Activated CD8-positive, alpha-beta T cell treated with anti-CD3 and anti-CD28 coated beads, Interleukin-2, amount 10 ng/mL, durations not matched to agents 7 days and 5 days (primary cell): ENCODE measurements around the gene CABYR. TPM values are rescaled to one million over a fixed set of nuclear protein-coding genes. Genes with fewer than 3 reads are reported as not detected.

Experiments
- ATAC-seq: fragments of 150-1000 bp; cut with Tn5 transposase; one replicate; pipeline ENCODE4 v1.10.0; 2021; ENCODE audit warnings: moderate library complexity
- CTCF ChIA-PET: fragments of 350-600 bp; sonication (Branson Sonifier 250); formaldehyde crosslinking; loops from one replicate; lab custom pipeline; 2021; ENCODE audit warnings: antibody characterized with exemption; lab: Charles Lee
- POLR2A ChIA-PET: fragments of 350-600 bp; sonication (Branson Sonifier 250); formaldehyde crosslinking; loops from one replicate; lab custom pipeline; 2021; ENCODE audit warnings: antibody characterized with exemption; lab: Charles Lee
- DNase-seq: peaks from one replicate; pipeline ENCODE4 v3.0.0-alpha.2; 2020
- H3K27ac Mint-ChIP-seq: one replicate; pipeline ENCODE4 v1.8.0; 2021; ENCODE audit warnings: mild to moderate bottlenecking, mixed read lengths
- H3K27me3 Mint-ChIP-seq: one replicate; pipeline ENCODE4 v1.8.0; 2021; ENCODE audit warnings: low read depth, mixed read lengths
- H3K36me3 Mint-ChIP-seq: one replicate; pipeline ENCODE4 v1.8.0; 2021; ENCODE audit warnings: low read depth, mixed read lengths
- H3K4me1 Mint-ChIP-seq: one replicate; pipeline ENCODE4 v1.8.0; 2021; ENCODE audit warnings: low read depth, mixed read lengths
- H3K4me3 Mint-ChIP-seq: one replicate; pipeline ENCODE4 v1.8.0; 2021; ENCODE audit warnings: mild to moderate bottlenecking, mixed read lengths
- H3K9me3 Mint-ChIP-seq: one replicate; pipeline ENCODE4 v1.8.0; 2022; ENCODE audit warnings: mixed read lengths; ENCODE audit not compliant: insufficient read depth
- total RNA-seq, 2 experiments: library from RNA; stranded (reverse); gene quantifications; one replicate each; pipeline ENCODE4 v1.2.3, GENCODE V29; 2021

CABYR gene, protein sequence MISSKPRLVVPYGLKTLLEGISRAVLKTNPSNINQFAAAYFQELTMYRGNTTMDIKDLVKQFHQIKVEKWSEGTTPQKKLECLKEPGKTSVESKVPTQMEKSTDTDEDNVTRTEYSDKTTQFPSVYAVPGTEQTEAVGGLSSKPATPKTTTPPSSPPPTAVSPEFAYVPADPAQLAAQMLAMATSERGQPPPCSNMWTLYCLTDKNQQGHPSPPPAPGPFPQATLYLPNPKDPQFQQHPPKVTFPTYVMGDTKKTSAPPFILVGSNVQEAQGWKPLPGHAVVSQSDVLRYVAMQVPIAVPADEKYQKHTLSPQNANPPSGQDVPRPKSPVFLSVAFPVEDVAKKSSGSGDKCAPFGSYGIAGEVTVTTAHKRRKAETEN
- total RNA-seq = 1 to 10 TPM in 1 of 2 experiments, under 1 TPM in 1; 0.97 to 1.1 TPM

- Mint-ChIP-seq H3K4me1 (peaks cover 26% of the 10 kb centered on the region), H3K27ac (peak within 1 kb of the TSS; percentile 52), H3K4me3 (peak within 1 kb of the TSS; percentile 80), H3K9me3 (no peaks in the 10 kb centered on the region), H3K36me3 (peaks cover 21% of the 10 kb centered on the region), H3K27me3 (peaks cover 15% of the 10 kb centered on the region)
- CTCF ChIA-PET = interaction anchor here (1.0 to 1.3 kb wide), 4 partner anchors 9 to 350 kb away, joined by 3 to 4 read pairs (median 3); no protein-coding TSS in a partner anchor
- POLR2A ChIA-PET = interaction anchor here (0.6 to 1.0 kb wide), 2 partner anchors 11 to 27 kb away, joined by 3 to 4 read pairs; no protein-coding TSS in a partner anchor
- peak; percentile 91 for ATAC-seq
- DNase-seq = peak; percentile 69
Observed at GRCh38 chr18:24138789-24139616, at the start of gene CABYR. TSS of gene CABYR (plus strand) at chr18:24139062. CDS start at chr18:24143115, 4,053 bp downstream.

- POLR2A ChIA-PET = interaction anchor here (0.5 kb wide), 1 partner anchor 1962 kb away, joined by 4 read pairs; no protein-coding TSS in a partner anchor
- Mint-ChIP-seq H3K4me3 (no peak overlapping the region), H3K9me3 (no peaks in the 10 kb centered on the region), H3K36me3 (peaks cover 58% of the 10 kb centered on the region), H3K4me1 (peaks cover 4% of the 10 kb centered on the region), H3K27ac (no peak overlapping the region), H3K27me3 (no peaks in the 10 kb centered on the region)
- DNase-seq (no peak), ATAC-seq (no peak)
- CTCF ChIA-PET = no interaction called here
Observed at GRCh38 chr18:24089076-24089475, 49.8 kb upstream of the CABYR start.

DNA sequence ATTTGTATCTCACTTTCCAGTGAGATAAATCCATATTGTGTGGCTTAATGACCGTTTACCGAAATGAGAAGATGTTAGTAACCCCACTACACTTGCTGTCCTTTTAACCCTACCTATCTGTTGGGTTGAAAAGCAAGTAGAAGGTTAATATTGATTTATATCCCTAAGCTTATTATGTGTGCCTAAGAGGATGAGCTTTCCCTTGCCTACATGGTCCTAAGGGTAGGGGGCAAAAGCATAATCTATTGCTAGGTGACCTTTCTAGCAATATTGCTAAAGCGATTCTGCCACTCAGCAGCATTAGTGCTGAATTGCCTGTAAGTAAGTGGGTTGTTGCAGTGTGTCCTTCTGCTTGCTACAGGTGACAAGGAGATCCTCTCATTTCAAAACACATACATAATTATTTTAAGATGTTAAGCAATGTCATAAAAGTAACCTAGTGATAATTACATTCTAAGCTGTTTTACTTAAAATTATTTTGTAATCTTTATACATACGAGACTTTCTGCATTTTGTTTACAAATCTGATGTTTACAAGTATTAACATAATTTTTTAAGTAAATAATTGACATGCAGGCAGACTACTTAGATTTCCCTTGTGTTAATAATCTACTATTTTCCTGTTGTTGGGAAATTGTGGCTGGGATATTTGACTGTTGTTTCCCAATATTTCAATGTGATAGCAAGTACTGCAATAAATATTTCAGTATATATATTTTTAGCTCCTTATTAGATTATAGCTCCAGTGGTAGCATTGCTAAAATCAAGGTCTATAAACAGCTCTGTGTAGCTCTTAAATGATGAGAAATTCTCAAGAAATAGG, 49.1 kb upstream of the CABYR start:
- POLR2A ChIA-PET = interaction anchor here (0.5 kb wide), 1 partner anchor 1963 kb away, joined by 4 read pairs; no protein-coding TSS in a partner anchor
- Mint-ChIP-seq H3K4me1 (peaks cover 11% of the 10 kb centered on the region), H3K27me3 (no peaks in the 10 kb centered on the region), H3K27ac (no peak overlapping the region), H3K4me3 (no peak overlapping the region), H3K36me3 (peaks cover 61% of the 10 kb centered on the region), H3K9me3 (no peaks in the 10 kb centered on the region)
- DNase-seq (no peak), ATAC-seq (no peak)
- CTCF ChIA-PET = interaction anchor here (1.2 kb wide), 2 partner anchors 9 to 469 kb away, joined by 3 to 5 read pairs; no protein-coding TSS in a partner anchor

DNA sequence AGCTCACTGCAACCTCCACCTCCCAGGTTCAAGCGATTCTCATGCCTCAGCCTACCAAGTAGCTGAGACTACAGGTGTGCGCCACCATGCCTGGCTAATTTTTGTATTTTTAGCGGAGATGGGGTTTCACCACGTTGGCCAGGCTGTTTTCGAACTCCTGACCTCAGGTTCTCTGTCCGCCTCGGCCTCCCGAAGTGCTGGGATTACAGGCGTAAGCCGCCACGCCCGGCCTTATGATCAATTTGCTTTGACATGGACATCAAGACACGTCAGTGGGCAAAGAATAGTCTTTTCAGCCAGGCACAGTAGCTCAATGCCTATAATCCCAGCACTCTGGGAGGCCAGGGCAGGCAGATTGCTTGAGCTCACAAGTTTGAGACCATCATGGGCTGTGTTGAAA, 48.0 kb upstream of the CABYR start:
- ChIA-PET CTCF (interaction anchor here (1.2 kb wide), 1 partner anchor 10 kb away, joined by 5 read pairs; no protein-coding TSS in a partner anchor), POLR2A (no interaction called here)
- no peak overlapping the region for H3K4me3 Mint-ChIP-seq
- H3K4me1 Mint-ChIP-seq = peaks cover 16% of the 10 kb centered on the region
- DNase-seq (no peak), ATAC-seq (no peak)
- no peak overlapping the region for H3K27ac Mint-ChIP-seq
- no peaks in the 10 kb centered on the region for H3K27me3 Mint-ChIP-seq
- no peaks in the 10 kb centered on the region for H3K9me3 Mint-ChIP-seq
- H3K36me3 Mint-ChIP-seq = peaks cover 59% of the 10 kb centered on the region

DNA sequence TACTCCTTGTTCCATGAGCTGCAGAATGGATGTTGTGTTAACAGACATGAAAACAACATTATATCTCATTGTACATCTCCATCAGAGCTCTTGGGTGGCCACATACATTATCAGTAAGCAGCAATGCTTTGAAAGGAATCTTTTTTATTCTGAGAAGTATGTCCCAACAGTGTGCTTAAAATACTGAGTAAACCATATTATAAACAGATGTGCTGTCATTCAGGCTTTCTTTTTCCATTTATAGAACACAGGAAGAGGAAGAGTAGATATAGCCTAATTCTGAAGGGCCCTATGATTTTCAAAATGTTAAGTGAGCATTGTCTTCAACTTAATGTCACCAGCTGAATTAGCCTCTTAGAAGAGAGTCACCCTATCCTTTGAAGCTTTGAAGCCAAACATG, 44.3 kb upstream of the CABYR start:
- Mint-ChIP-seq H3K27ac (no peak overlapping the region), H3K27me3 (no peaks in the 10 kb centered on the region), H3K36me3 (peaks cover 56% of the 10 kb centered on the region), H3K4me3 (no peak overlapping the region), H3K9me3 (no peaks in the 10 kb centered on the region), H3K4me1 (peaks cover 16% of the 10 kb centered on the region)
- no peak for ATAC-seq
- ChIA-PET POLR2A (no interaction called here), CTCF (interaction anchor here (1.0 to 1.1 kb wide), 2 partner anchors 13 to 18 kb away, joined by 3 to 8 read pairs; no protein-coding TSS in a partner anchor)
- DNase-seq = no peak

DNA sequence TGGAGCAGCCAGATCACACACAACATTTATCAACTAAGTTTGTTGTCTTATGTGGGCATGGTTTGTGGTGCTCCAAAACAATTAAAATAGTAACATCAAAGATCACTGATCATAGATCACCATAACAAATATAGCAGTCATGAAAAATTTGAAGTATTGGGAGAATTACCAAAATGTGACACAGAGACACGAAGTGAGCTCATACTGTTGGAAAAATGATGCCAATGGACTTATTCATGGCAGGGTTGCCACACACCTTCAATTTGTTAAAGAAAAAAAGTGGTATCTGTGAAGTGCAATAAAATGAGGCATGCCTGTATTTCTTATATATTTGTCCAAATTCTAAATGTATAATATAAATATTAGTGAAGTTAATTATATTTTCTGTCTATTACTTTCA, 42.9 kb upstream of the CABYR start:
- CTCF ChIA-PET = no interaction called here
- H3K9me3 Mint-ChIP-seq = no peaks in the 10 kb centered on the region
- H3K36me3 Mint-ChIP-seq = peaks cover 58% of the 10 kb centered on the region
- DNase-seq (no peak), ATAC-seq (no peak)
- H3K27me3 Mint-ChIP-seq = no peaks in the 10 kb centered on the region
- POLR2A ChIA-PET = no interaction called here
- H3K27ac Mint-ChIP-seq = no peak overlapping the region
- H3K4me1 Mint-ChIP-seq = peaks cover 16% of the 10 kb centered on the region
- no peak overlapping the region for H3K4me3 Mint-ChIP-seq

GRCh38 chr18:24103320-24104021, 35.4 kb upstream of the CABYR start:
- CTCF ChIA-PET = no interaction called here
- H3K27ac Mint-ChIP-seq = no peak overlapping the region
- no peaks in the 10 kb centered on the region for H3K27me3 Mint-ChIP-seq
- H3K4me3 Mint-ChIP-seq = no peak overlapping the region
- POLR2A ChIA-PET = no interaction called here
- no peak for DNase-seq
- no peak for ATAC-seq
- no peaks in the 10 kb centered on the region for H3K4me1 Mint-ChIP-seq
- H3K36me3 Mint-ChIP-seq = peaks cover 52% of the 10 kb centered on the region
- H3K9me3 Mint-ChIP-seq = no peaks in the 10 kb centered on the region

GRCh38 chr18:24104486-24104885, 34.4 kb upstream of the CABYR start:
- no peak for DNase-seq
- Mint-ChIP-seq H3K27ac (no peak overlapping the region), H3K36me3 (peaks cover 51% of the 10 kb centered on the region), H3K9me3 (no peaks in the 10 kb centered on the region), H3K4me3 (no peak overlapping the region), H3K4me1 (no peaks in the 10 kb centered on the region), H3K27me3 (no peaks in the 10 kb centered on the region)
- POLR2A ChIA-PET = interaction anchor here (1.0 kb wide), 1 partner anchor 49 kb away, joined by 3 read pairs; no protein-coding TSS in a partner anchor
- CTCF ChIA-PET = interaction anchor here (1.6 kb wide), 1 partner anchor 11 kb away, joined by 3 read pairs; no protein-coding TSS in a partner anchor
- no peak for ATAC-seq

DNA sequence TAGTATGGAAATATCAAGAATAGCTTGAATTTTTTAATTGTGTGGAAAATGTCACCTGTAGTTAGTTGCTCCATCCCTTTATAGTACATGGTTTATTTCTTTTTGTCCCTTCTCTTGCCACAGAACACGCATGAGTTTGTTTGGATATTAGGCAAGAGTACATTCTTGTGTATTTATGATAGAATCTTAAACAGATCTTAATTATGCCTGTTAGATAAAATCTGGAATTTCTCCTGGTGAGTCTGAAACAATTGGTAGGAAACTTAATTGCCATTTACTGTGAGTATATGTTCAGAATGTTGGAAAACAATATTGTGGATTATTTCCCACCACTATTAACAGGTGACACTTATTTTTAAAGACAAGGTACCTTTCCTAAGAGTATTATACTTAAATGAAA, 30.2 kb upstream of the CABYR start:
- ChIA-PET POLR2A (no interaction called here), CTCF (no interaction called here)
- peaks cover 36% of the 10 kb centered on the region for H3K36me3 Mint-ChIP-seq
- H3K4me3 Mint-ChIP-seq = no peak overlapping the region
- no peak for ATAC-seq
- H3K27ac Mint-ChIP-seq = no peak overlapping the region
- H3K4me1 Mint-ChIP-seq = peaks cover 1% of the 10 kb centered on the region
- H3K27me3 Mint-ChIP-seq = no peaks in the 10 kb centered on the region
- DNase-seq = no peak
- no peaks in the 10 kb centered on the region for H3K9me3 Mint-ChIP-seq

- DNase-seq (no peak), ATAC-seq (no peak)
- ChIA-PET CTCF (interaction anchor here (0.9 to 1.2 kb wide), 2 partner anchors 17 to 36 kb away, joined by 3 read pairs; no protein-coding TSS in a partner anchor), POLR2A (interaction anchor here (0.7 kb wide), 1 partner anchor 27 kb away, joined by 4 read pairs; the partner anchor contains the start of gene CABYR)
- Mint-ChIP-seq H3K9me3 (no peaks in the 10 kb centered on the region), H3K36me3 (peaks cover 47% of the 10 kb centered on the region), H3K4me3 (no peak overlapping the region), H3K27ac (no peak overlapping the region), H3K27me3 (no peaks in the 10 kb centered on the region), H3K4me1 (peaks cover 27% of the 10 kb centered on the region)
Observed at GRCh38 chr18:24111936-24112335, 26.9 kb upstream of the CABYR start.
